Endothelial cell of umbilical vein (primary cell): ENCODE data around the gene ZBTB7A. TPM values are rescaled to one million over a fixed set of nuclear protein-coding genes. Genes with fewer than 3 reads are reported as not detected.

Source experiments
- BruUV-seq: library from RNA; stranded (reverse); fragments of 400-500 nt; replicated peaks from 2 replicates; lab custom pipeline; 2021; lab: Mats Ljungman, UMichigan
- CTCF ChIA-PET: fragments of 300-600, 350-600 bp; sonication (Branson Sonifier 250); formaldehyde crosslinking; loops from one replicate; lab custom pipeline; 2021; ENCODE audit warnings: antibody characterized with exemption, inconsistent platforms; lab: Charles Lee
- POLR2A ChIA-PET: fragments of 300-600, 350-600 bp; sonication (Branson Sonifier 250); formaldehyde crosslinking; loops from one replicate; lab custom pipeline; 2021; ENCODE audit warnings: antibody characterized with exemption, inconsistent platforms; lab: Charles Lee
- DNase-seq: peaks from one replicate; pipeline ENCODE4 v3.0.0-alpha.2; 2011; ENCODE audit warnings: low read depth, low spot score
- FAIRE-seq: peaks from 2 replicates; lab custom pipeline; 2011; peaks lifted over from hg19 to GRCh38; lab: Jason Lieb, UNC
- H2AFZ ChIP-seq: 2 replicates; pipeline ENCODE4 v1.6.0; 2012; ENCODE audit warnings: low read depth, low read length, control low read depth, inconsistent platforms
- H3K27ac ChIP-seq: 2 replicates; pipeline ENCODE4 v1.5.1; 2011; ENCODE audit warnings: low read depth, mild to moderate bottlenecking, control low read depth, low read length, moderate library complexity; ENCODE audit not compliant: insufficient read depth
- H3K27me3 ChIP-seq, 2 experiments: 2 replicates each; pipeline versions ENCODE4 v1.6.0 to v1.6.1; 2011; ENCODE audit warnings: low read length in 2 of 2, mixed read lengths in 1 of 2; ENCODE audit not compliant: control insufficient read depth in 2 of 2, insufficient read depth in 2 of 2
- H3K36me3 ChIP-seq, 2 experiments: 2 replicates in 1 of 2; 3 replicates in 1 of 2; pipeline ENCODE4 v1.5.1; 2011; ENCODE audit warnings: low read length in 2 of 2, mild to moderate bottlenecking in 1 of 2, moderate library complexity in 1 of 2; ENCODE audit not compliant: control insufficient read depth in 2 of 2, insufficient read depth in 2 of 2; ENCODE audit errors: extremely low read depth in 1 of 2
- H3K4me1 ChIP-seq: 3 replicates; pipeline ENCODE4 v1.5.1; 2011; ENCODE audit warnings: mild to moderate bottlenecking, low read length; ENCODE audit not compliant: control insufficient read depth, insufficient read depth; ENCODE audit errors: extremely low read depth
- H3K4me2 ChIP-seq: 2 replicates; pipeline ENCODE4 v1.6.1; 2011; ENCODE audit warnings: low read length, control low read depth, mixed read lengths; ENCODE audit not compliant: insufficient read depth
- H3K4me3 ChIP-seq, 3 experiments: fragments of 200-600 bp in 1 of 3; sonication (generic), shearing (Covaris generic) in 1 of 3; replicated peaks in 1 of 3; 2 replicates each; pipeline ENCODE4 v1.5.1; 2011 to 2016; ENCODE audit warnings: control low read depth in 3 of 3, low read length in 3 of 3, mild to moderate bottlenecking in 2 of 3, inconsistent platforms in 1 of 3, low read depth in 1 of 3, moderate library complexity in 1 of 3; ENCODE audit not compliant: insufficient read depth in 1 of 3
- H3K79me2 ChIP-seq: 2 replicates; pipeline ENCODE4 v1.6.0; 2012; ENCODE audit warnings: low read length, inconsistent platforms; ENCODE audit not compliant: control insufficient read depth, insufficient read depth
- H3K9ac ChIP-seq: replicated peaks from 2 replicates; pipeline ENCODE3; 2011; ENCODE audit warnings: low read length, control low read depth; ENCODE audit not compliant: insufficient read depth; ENCODE audit errors: extremely low read depth
- H3K9me1 ChIP-seq: replicated peaks from 3 replicates; pipeline ENCODE4 v1.6.0; 2011; ENCODE audit warnings: mild to moderate bottlenecking, low read length; ENCODE audit not compliant: control insufficient read depth, insufficient read depth; ENCODE audit errors: extremely low read depth
- H3K9me3 ChIP-seq: replicated peaks from 2 replicates; pipeline ENCODE4 v1.5.1; 2012; ENCODE audit warnings: low read length, inconsistent platforms; ENCODE audit not compliant: control insufficient read depth, insufficient read depth
- H4K20me1 ChIP-seq: replicated peaks from 2 replicates; pipeline ENCODE3; 2011; ENCODE audit warnings: mild to moderate bottlenecking, low read length; ENCODE audit not compliant: control insufficient read depth, insufficient read depth; ENCODE audit errors: extremely low read depth
- CTCF ChIP-seq, 2 donors: IDR thresholded peaks; 1 replicate in 1 of 2; 2 replicates in 1 of 2; pipeline ENCODE4 v1.5.1; 2011; ENCODE audit warnings: low read length in 2 of 2, mild to moderate bottlenecking in 2 of 2, moderate library complexity in 2 of 2, control low read depth in 1 of 2, inconsistent platforms in 1 of 2, low read depth in 1 of 2; ENCODE audit not compliant: insufficient read depth in 1 of 2; ENCODE audit errors: extremely low read depth in 1 of 2
- EZH2 ChIP-seq: IDR thresholded peaks from 2 replicates; pipeline ENCODE4 v1.6.1; 2012; ENCODE audit warnings: borderline replicate concordance, low read depth, mild to moderate bottlenecking, moderate library complexity, low read length, inconsistent platforms; ENCODE audit not compliant: severe bottlenecking
- FOS ChIP-seq: IDR thresholded peaks from 2 replicates; pipeline ENCODE4 v1.6.1; 2011; ENCODE audit warnings: mild to moderate bottlenecking, low read length, moderate library complexity, borderline replicate concordance; ENCODE audit not compliant: insufficient read depth
- GATA2 ChIP-seq: IDR thresholded peaks from 2 replicates; pipeline ENCODE4 v1.7.0; 2011; ENCODE audit warnings: low read depth, mild to moderate bottlenecking, moderate library complexity, mixed read lengths, low read length; ENCODE audit not compliant: insufficient read length, insufficient read depth
- JUN ChIP-seq: IDR thresholded peaks from 2 replicates; pipeline ENCODE4 v1.6.1; 2011; ENCODE audit warnings: borderline replicate concordance, low read depth; ENCODE audit not compliant: insufficient read length, insufficient read depth
- MYC ChIP-seq: IDR thresholded peaks from one replicate; pipeline ENCODE4 v1.6.1; 2011; ENCODE audit warnings: mild to moderate bottlenecking, low read depth, low read length
- POLR2A ChIP-seq: IDR thresholded peaks from 2 replicates; pipeline ENCODE4 v1.6.1; 2012; ENCODE audit warnings: low read depth, mild to moderate bottlenecking, control low read depth, low read length
- POLR2AphosphoS5 ChIP-seq: IDR thresholded peaks from 2 replicates; pipeline ENCODE4 v1.6.1; 2012; ENCODE audit warnings: low read depth, mild to moderate bottlenecking, control low read depth, low read length, moderate library complexity; ENCODE audit not compliant: insufficient read depth
- dilution Hi-C: fragments of 300-500 bp; cut with MboI; formaldehyde crosslinking; loops from one replicate; pipeline ENCODE4 v1.15.0; 2019; ENCODE audit warnings: low sequenced_read_pairs; ENCODE audit not compliant: extremely low pct_ligation_motif_present
- intact Hi-C: fragments of 100-400 bp; cut with micrococcal nuclease; formaldehyde crosslinking; loops from one replicate; pipeline ENCODE4 v1.10.0; 2022
- polyA plus RNA-seq, 4 experiments: library from polyadenylated mRNA; depleted of rRNA in 3 of 4; stranded (reverse) in 3 of 4; unstranded in 1 of 4; fragments of >200 nt; gene quantifications; 2 replicates each; pipeline versions ENCODE4 v1.2.1 to v1.2.3, GENCODE V29; 2011 to 2012; ENCODE audit warnings: missing spikeins in 1 of 4
- total RNA-seq: library from RNA; stranded (reverse); gene quantifications from 2 replicates; pipeline ENCODE4 v1.2.3, GENCODE V29; 2021
- TF ChIP-seq, protein P1 (sequence below): IDR thresholded peaks from 2 replicates; pipeline ENCODE4 v1.6.1; 2011; ENCODE audit not compliant: insufficient read depth, insufficient read length

Gene ZBTB7A
- total and polyA plus RNA-seq, 2 donors (not counting 3 experiments of a cell fraction or from before 2014, with no cell fraction given): 8.2 to 29.0 TPM

GRCh38 chr19:4064149-4064495, 2.6 kb downstream of the ZBTB7A start:
- H4K20me1 ChIP-seq: no peaks in the 10 kb centered on the region
- intact Hi-C loops (loop anchor here (5.0 kb wide), 1 partner anchor 57 kb away; the partner anchor contains the start of gene PIAS4), dilution Hi-C loops (no loop called here)
- BruUV-seq: no TSS peak
- FAIRE-seq (no peak), DNase-seq (no peak)
- no peak overlapping the region for H2AFZ ChIP-seq
- no peaks in the 10 kb centered on the region for H3K9me3 ChIP-seq
- H3K9me1 ChIP-seq: no peaks in the 10 kb centered on the region
- peaks cover 63% of the 10 kb centered on the region for H3K79me2 ChIP-seq
- CTCF ChIA-PET: interaction anchor here (1.7 kb wide), 1 partner anchor 76 kb away, joined by 8 read pairs; no protein-coding TSS in a partner anchor
- peak overlapping the region; percentile 81 for H3K9ac ChIP-seq
- peaks cover 0 to 5% of the 10 kb centered on the region in 2 experiments for H3K36me3 ChIP-seq
- TF ChIP-seq EZH2 (no peak), GATA2 (no peak), FOS (no peak), JUN (no peak), MYC (no peak), POLR2AphosphoS5 (no peak), CTCF (IDR thresholded peaks at IDR 0.05; ENCODE audit: extremely low read depth in 1 of 2, insufficient read depth in 1 of 2, low read depth in 1 of 2, low read length in 2 of 2) (no peak), POLR2A (no peak)
- TF ChIP-seq, protein P1, sequence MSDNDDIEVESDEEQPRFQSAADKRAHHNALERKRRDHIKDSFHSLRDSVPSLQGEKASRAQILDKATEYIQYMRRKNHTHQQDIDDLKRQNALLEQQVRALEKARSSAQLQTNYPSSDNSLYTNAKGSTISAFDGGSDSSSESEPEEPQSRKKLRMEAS: no peak
- H3K4me2 ChIP-seq: peak overlapping the region; percentile 82
- POLR2A ChIA-PET: no interaction called here
- no peaks in the 10 kb centered on the region for H3K27me3 ChIP-seq
- H3K4me3 ChIP-seq: peak overlapping the region; percentile 66 to 81 (median 77)
- H3K4me1 ChIP-seq: peaks cover 13% of the 10 kb centered on the region
- H3K27ac ChIP-seq: peak overlapping the region; percentile 74
